AG10803 (cell line): ENCODE data around the gene CDO1.
A peak's percentile ranks its signal among the peaks of the same experiment; 100 is the strongest.

Experiments
- DNase-seq: peaks from one replicate; pipeline ENCODE4 v3.0.0; 2010; ENCODE audit warnings: low read depth
- H3K4me3 ChIP-seq: 2 replicates; pipeline ENCODE4 v1.5.1; 2011; ENCODE audit warnings: mild to moderate bottlenecking, low read length, control low read depth
- TF ChIP-seq, protein P1 (sequence below): conservative IDR thresholded peaks from 2 replicates; pipeline ENCODE4 v1.5.1; 2011; ENCODE audit warnings: mild to moderate bottlenecking, low read length, control low read depth, inconsistent platforms

CDO1 gene

DNA sequence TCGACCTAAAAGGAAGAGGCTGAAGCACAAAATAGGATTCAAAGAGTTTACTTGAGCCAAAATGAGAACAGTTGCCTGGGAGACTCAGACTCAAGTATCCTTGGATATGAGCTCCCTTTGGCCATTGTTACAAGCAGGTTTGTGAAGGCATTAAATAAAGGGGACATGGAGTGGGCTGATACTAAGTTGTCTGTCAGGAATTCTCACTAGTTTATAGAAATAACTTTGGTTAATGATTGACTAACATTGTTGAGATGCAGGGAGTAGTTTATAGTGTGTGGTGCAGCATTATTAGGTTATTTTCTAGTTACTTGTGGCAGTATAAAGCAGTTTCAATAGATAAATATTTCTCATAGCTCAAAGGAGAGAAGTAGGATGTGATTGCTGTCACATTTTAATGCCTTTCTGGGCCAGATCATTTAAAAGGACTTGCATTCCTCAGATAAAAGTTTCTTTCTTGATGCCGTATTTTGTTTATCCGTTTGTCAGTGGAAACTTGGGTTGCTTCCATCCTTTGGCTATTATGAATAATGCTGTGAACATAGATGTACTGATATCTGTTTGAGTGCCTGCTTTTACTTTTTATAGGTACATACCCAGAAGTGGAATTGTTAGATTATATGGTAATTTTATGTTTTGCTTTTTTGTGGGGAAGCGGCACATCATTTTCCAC lies 34.4 kb upstream of the CDO1 start:
- TF ChIP-seq, protein P1, sequence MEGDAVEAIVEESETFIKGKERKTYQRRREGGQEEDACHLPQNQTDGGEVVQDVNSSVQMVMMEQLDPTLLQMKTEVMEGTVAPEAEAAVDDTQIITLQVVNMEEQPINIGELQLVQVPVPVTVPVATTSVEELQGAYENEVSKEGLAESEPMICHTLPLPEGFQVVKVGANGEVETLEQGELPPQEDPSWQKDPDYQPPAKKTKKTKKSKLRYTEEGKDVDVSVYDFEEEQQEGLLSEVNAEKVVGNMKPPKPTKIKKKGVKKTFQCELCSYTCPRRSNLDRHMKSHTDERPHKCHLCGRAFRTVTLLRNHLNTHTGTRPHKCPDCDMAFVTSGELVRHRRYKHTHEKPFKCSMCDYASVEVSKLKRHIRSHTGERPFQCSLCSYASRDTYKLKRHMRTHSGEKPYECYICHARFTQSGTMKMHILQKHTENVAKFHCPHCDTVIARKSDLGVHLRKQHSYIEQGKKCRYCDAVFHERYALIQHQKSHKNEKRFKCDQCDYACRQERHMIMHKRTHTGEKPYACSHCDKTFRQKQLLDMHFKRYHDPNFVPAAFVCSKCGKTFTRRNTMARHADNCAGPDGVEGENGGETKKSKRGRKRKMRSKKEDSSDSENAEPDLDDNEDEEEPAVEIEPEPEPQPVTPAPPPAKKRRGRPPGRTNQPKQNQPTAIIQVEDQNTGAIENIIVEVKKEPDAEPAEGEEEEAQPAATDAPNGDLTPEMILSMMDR = no peak
- DNase-seq = peak; percentile 32
- H3K4me3 ChIP-seq = no peak overlapping the region

DNA sequence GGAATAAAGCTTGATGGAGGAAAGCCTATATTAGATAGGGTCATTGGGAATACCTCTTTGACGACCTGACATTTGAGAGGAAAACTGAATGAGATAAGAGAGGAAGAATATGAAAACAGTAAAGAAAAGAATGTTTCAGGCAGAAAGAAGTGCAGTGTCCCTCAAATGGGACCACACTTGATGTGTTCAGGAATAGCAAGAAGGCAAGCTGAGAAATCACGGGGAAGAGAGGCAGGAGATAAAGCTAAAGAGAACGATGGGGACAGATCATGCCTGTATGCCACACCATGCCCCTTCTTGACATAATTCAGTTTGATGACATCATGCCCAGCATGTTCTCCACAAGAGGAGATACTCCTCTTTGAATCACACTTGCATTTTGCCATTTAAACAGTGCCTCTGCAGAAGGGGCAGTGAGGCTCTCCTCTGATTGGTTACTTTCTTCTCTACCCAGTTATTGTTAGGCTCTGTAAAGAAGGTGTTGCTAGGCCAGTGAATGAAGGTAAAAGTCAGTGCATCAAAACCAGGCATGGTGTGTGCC lies 32.9 kb upstream of the CDO1 start:
- H3K4me3 ChIP-seq = no peak overlapping the region
- no peak for DNase-seq
- TF ChIP-seq, protein P1 = no peak

DNA sequence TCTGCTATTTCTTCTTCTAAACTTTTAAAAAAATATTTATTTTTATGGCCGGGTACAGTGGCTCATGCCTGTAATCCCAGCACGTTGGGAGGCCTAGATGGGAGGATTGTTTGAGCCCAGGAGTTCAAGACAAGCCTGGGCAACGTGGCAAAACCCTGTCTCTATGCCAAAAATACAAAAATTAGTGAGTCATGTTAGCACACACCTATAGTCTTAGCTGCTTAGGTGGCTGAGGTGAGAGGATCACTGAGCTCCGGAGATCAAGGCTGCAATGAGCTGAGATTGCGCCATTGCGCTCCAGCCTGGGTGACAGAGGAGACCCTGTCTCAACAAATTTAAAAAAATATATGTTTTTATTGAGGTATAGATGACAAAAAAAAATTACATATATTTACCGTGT lies 30.8 kb upstream of the CDO1 start:
- DNase-seq = no peak
- TF ChIP-seq, protein P1 = no peak
- H3K4me3 ChIP-seq = no peak overlapping the region

DNA sequence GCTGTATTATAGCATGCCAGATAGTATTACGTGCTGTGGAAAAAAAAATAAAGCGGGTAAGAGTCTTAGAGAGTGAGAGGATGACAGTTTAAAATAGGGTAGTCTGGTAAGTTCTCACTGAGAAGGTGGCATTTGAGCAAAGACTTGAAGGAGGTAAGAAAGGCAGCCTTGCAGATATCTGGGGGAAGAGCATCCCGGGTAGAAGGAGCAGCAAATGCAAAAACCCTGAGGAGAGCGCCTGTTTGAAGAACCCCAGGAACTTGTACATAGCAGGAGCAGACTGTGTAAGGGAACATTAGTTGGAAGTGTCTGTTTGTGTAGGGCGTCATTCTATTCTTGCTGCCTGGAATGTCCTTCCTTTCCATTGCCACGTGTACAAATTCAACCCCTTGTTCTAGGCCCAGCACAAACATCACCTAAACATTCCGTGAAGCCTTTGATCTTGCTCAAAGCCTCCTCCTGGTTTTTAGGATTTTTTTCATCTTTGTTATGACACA lies 27.9 kb upstream of the CDO1 start:
- H3K4me3 ChIP-seq = peak overlapping the region; percentile 77
- TF ChIP-seq, protein P1 = no peak
- peak; percentile 16 for DNase-seq

DNA sequence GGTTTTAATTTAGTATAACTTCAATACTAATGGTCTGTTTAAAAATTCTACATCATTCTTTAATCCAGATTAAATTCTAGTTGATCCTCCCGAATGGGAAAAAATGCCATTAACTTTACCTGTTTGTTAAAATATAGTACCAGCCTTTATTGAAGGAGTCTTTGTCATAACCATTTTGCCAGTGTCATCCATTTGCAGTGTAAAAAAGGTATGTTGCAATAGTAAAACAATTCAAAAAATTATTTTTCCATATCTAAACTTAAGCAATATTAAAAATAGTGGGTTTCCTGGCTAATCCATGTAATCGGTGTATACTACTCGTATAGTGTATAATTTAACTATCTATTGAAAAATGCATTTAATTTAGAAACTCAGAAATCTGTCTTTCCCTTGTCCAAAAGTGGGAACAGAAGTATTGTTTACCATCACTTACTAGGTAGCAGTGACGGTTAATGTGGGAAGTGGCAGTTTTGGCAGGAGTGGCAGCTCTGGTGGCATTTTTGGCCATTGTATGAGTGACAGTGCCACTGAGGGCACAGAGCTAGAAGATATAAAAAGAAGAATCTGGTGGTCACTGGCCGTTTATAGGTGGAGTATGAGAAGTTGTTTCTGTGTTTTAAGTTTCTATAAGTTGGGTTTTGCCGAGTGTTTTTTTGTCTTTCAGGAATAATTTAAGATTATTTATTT lies 27.1 kb upstream of the CDO1 start:
- peak overlapping the region; percentile 77 for H3K4me3 ChIP-seq
- TF ChIP-seq, protein P1 = no peak
- no peak for DNase-seq

DNA sequence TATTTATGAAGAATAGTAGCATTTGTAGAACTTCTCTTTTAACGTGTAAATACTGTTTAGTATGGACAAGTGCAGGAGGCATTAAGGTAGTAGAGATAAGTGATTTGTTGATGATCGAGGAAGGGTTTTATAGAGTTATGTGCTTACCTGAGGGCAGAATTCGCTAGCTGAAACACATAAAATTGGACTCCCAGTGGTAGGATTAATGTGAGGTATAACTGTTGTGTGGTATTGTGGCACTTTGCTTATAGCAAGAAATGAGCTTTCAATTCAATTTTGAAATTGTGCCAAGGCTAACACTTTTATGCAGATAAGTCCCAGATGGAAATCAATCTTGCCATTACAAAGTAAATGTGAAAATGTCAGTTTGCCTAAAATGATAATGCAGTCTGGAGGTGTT lies 26.5 kb upstream of the CDO1 start:
- DNase-seq = no peak
- H3K4me3 ChIP-seq = peak overlapping the region; percentile 77
- TF ChIP-seq, protein P1 = no peak
